B cell (primary cell): ENCODE measurements around the gene EFR3B.

Experiments
- CTCF ChIP-seq: fragments of 200-600 bp; IDR thresholded peaks from one replicate; pipeline ENCODE4 v1.8.0; 2022; ENCODE audit warnings: antibody characterized with exemption, mild to moderate bottlenecking
- EZH2 ChIP-seq: IDR thresholded peaks from 2 replicates; pipeline ENCODE4 v1.6.1; 2012; ENCODE audit warnings: borderline replicate concordance, low read depth, mild to moderate bottlenecking, moderate library complexity, low read length; ENCODE audit not compliant: insufficient read depth, poor library complexity, severe bottlenecking

- no peak for TF ChIP-seq CTCF
- no peak for TF ChIP-seq EZH2
Observed at GRCh38 chr2:25119263-25119662, 77.4 kb downstream of the EFR3B start.
